ENCODE results near the gene AKAP13. TPM values are rescaled to one million over a fixed set of nuclear protein-coding genes. Genes with fewer than 3 reads are reported as not detected.

The AKAP13 gene
- polyA plus RNA-seq, 4 donors: 71.3 to 100 (median 83.7) TPM

GRCh38 chr15:85493260-85493659, 112.9 kb downstream of the AKAP13 start:
- no peak for DNase-seq (ENCODE audit: low read depth in 4 of 4, low spot score in 2 of 4)

GRCh38 chr15:85494048-85494777, 113.8 kb downstream of the AKAP13 start:
- DNase-seq (ENCODE audit: low read depth in 4 of 4, low spot score in 2 of 4): peak in 2 of 4 donors; percentile 44 to 63

- peak in 1 of 4 donors; percentile 50 for DNase-seq (ENCODE audit: low read depth in 4 of 4, low spot score in 2 of 4)
Measured at GRCh38 chr15:85495096-85495495, 114.7 kb downstream of the AKAP13 start.

DNA sequence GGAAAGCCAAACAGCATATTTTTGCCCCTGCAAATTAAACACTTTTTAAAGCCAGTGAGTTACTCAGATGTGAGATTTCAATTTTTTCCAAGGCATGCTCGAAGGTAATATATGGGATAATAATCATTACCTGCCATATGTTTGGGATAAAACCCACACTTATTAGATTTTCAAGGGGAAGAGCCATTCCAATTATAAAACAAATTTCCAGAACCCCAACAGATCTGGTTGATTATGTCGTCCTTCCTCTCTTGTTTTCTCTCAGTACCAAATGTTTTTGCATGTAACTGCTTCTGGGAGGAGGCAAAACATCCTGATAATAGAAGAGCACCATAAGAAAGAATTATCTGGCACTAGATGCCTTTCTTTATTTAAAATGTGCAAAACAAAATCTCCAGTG, 115.1 kb downstream of the AKAP13 start:
- no peak for DNase-seq (ENCODE audit: low read depth in 4 of 4, low spot score in 2 of 4)

GRCh38 chr15:85496151-85496550, 115.7 kb downstream of the AKAP13 start:
- no peak for DNase-seq (ENCODE audit: low read depth in 4 of 4, low spot score in 2 of 4)

GRCh38 chr15:85496551-85497171, 116.3 kb downstream of the AKAP13 start:
- no peak for DNase-seq (ENCODE audit: low read depth in 4 of 4, low spot score in 2 of 4)

DNA sequence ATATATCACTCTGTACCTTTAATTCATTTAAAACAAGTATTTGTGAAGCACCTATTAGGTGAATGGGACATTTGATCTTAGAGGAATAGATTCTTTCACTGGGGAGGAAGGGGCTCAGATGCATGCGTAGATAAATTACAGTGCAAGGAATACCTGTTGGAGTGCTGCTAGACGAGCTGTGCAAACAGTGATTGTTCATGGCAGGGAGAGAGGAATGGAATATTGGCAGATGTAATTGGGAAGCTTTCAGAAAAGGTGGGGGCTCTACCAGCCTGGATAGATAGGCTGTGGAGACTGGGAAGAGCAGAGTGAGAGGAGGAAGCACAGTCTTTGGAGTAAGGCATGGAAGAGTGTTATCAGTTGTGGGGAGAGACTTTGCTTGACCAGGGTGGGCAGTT, 116.8 kb downstream of the AKAP13 start:
- no peak for DNase-seq (ENCODE audit: low read depth in 4 of 4, low spot score in 2 of 4)

GRCh38 chr15:85498471-85498870, 118.1 kb downstream of the AKAP13 start:
- no peak for DNase-seq (ENCODE audit: low read depth in 4 of 4, low spot score in 2 of 4)

DNA sequence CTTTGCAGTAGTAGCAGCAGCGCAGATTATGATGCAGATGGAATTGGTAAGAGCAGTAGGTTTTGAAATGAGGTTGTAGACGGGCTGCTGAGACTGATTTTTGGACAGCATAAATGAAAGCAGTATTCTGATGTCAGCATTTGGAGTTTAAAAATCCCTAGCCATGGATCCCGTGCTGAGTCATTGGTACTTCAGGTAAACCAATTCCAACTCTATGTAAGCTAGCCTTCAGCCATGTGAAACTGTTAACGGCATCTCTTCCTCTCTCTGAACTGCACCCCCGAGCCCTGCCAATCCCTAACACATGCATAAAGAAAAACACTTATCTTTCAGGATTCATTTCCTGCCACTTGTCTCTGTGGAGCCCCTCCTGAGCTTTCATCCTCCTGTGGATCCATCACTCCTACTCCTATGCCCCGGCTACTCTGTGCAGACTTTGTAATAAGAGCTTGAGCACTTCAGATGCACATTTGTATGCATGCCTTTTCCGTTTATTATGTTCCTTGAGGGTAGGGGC, 119.0 kb downstream of the AKAP13 start:
- DNase-seq (ENCODE audit: low read depth in 4 of 4, low spot score in 2 of 4): no peak

GRCh38 chr15:85500060-85500708, 119.8 kb downstream of the AKAP13 start:
- DNase-seq (ENCODE audit: low read depth in 4 of 4, low spot score in 2 of 4): no peak

DNA sequence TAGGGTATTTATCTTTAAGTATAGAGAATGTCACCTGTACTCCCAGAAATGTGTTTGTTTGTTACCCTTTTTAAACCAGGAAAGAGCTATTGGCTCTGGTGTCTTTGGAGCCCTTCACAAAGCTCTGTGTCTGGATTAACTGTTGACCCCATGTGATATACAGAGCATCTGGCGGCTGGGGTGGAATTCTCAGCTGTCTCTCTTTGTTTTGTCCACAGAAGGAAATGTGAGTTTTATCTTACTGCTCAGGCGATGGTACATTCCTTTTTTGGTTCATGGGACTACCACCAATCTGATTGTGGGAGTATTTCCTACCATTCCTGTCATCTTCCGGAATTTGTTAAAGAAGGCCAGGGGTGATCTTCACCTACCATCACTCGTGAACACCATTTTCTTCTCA, 120.3 kb downstream of the AKAP13 start:
- no peak for DNase-seq (ENCODE audit: low read depth in 4 of 4, low spot score in 2 of 4)

DNA sequence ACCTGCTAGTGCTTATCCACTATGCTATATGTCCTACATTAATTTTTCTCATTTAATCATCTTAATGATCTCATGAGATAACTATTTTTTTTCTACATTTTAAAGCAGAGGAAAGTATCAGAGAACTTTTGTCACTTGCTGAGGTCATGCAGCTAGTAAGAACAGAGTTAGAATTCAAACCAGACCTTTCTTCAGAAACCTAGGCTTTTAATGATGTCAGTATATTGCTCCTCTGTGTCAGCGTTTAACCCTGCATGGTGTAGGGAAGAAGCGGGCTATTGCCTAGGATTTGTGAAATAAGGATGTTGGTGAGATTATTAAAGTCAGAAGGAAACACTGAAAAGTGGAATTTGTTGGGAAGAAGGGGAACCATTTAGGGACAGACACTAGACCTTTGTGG, 121.2 kb downstream of the AKAP13 start:
- DNase-seq (ENCODE audit: low read depth in 4 of 4, low spot score in 2 of 4): no peak

DNA sequence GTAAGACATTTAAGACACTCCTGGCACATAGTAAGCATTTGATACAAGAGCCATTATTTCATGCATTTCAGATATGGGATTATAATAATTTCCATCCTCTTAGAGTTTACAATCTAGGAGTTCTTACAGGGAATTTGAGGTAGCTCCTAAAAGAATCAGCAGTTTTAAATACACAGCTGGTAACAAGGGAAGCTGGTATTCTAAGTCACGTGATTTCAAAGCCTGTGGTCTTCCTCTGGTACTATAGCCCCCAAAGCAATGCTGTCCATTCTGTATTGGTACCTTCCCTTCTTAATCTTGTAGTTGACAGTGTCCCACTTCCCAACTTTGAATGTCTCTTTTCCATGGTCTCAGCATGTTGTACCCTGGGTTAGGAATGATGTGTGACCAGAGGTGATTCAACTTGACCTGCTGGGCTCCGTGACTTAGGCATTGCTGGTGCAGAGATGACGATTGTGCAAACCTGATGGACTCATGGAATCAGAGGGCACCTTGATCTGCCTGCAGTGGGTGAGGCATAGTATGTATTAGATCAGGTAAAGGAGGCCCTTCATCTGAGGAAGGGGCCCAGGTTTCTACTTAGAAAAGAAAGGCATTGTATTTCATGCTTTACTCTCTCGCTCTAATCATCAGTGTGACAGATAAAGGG, 122.9 kb downstream of the AKAP13 start:
- DNase-seq (ENCODE audit: low read depth in 4 of 4, low spot score in 2 of 4): no peak

DNA sequence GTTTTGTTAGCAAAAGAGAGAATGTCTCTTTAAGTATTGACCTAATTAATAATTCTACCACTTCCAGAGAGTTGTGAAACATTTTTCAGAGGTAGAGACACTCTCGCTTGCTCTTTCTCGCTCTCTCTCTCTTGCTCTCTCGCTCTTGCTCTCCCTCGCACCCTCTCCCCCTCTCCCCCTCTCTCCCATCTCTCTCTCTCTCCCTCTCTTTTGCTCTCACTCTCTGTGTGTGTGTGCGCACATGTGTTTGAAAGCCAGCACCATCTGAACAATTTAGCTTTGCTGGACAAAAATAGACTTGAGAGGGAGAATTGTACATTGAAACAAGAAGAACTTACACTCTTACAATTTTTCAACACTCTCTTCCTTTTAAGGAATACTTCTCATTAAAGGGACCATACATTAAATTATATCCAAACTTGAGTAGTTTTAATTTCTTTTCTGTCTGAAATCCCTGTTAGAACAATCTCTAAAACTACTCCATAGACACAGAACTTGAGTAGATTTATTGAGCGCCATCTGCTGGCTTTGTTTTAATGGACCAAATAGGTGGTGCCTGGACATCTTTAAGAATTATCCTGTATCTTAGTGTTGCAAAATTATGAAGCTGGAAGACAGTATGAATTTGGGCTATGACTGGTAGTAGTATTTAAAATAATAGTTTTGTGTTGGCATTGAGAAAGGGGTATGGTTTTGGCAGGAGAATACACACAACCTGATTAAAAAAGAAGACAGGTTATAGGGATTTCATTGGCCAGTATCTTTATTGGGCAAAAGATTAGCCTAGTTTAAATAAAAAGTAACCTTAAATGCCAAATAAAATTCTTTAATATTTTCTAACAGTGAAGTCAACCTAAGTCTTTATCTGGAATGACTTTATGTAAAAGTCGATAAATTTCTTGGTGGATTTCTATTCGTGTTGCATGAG, 124.6 kb downstream of the AKAP13 start:
- peak in 1 of 4 donors; percentile 68 for DNase-seq (ENCODE audit: low read depth in 4 of 4, low spot score in 2 of 4)

GRCh38 chr15:85507114-85507513, 126.7 kb downstream of the AKAP13 start:
- DNase-seq (ENCODE audit: low read depth in 4 of 4, low spot score in 2 of 4): no peak

DNA sequence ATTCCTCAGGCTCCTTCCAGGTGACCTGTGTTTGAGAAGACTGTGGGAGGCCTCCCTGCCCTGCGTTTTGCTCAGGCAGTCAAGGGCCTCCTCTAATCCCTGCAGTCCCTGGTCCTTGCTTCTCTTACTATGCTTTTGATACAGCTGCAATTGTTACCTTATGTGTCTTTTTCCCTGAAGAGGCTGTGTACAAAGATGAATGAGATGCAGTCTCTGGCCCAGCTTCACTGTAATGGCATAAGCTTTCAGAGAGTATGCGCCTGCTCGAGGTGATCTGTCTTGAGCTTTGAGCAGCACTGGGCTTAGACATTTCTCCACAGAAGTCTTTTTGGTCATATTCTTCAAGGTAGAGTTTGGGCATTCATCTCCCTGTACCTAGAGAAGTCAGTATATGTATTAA, 129.6 kb downstream of the AKAP13 start:
- no peak for DNase-seq (ENCODE audit: low read depth in 4 of 4, low spot score in 2 of 4)

- no peak for DNase-seq (ENCODE audit: low read depth in 4 of 4, low spot score in 2 of 4)
Measured at GRCh38 chr15:85514413-85514812, 134.0 kb downstream of the AKAP13 start.

DNA sequence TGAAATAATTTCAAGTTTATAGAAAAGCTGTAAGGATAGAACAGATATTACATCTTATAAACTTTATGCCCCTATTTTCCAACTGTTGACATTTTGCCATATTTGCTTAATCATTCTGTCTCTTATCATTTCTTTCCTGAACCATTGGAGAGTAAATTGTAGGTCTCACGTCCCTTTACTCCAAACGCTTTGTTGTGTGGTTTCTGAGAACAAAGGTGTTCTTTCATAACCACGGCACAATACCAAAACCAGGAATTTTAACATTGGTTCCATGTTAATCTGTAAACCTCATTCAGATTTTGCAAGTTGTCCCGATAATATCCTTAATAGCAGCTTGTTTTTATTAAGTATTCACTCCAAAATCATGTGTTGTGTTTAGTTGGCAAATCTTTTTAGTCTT, 134.8 kb downstream of the AKAP13 start:
- no peak for DNase-seq (ENCODE audit: low read depth in 4 of 4, low spot score in 2 of 4)

- no peak for DNase-seq (ENCODE audit: low read depth in 4 of 4, low spot score in 2 of 4)
Measured at GRCh38 chr15:85517086-85517485, 136.7 kb downstream of the AKAP13 start.
